Ovary (tissue), 9 donors: ENCODE data around the gene AOPEP. TPM values are rescaled to one million over a fixed set of nuclear protein-coding genes. Genes with fewer than 3 reads are reported as not detected.

ENCODE experiments used
- DNase-seq, 5 donors: peaks; one replicate each; pipeline ENCODE4 v3.0.0-alpha.2; 2019 to 2020
- H3K27ac ChIP-seq, 2 donors: fragments of 200-600 bp; one replicate each; pipeline versions ENCODE4 v1.5.1 to v1.8.0; 2019 to 2022
- H3K27me3 ChIP-seq: fragments of 200-600 bp; one replicate; pipeline ENCODE4 v1.8.0; 2022
- H3K36me3 ChIP-seq: fragments of 200-600 bp; sonication (generic); one replicate; pipeline ENCODE4 v1.5.1; 2019
- H3K4me1 ChIP-seq: one replicate; pipeline ENCODE4 v1.8.1; 2013; ENCODE audit warnings: mild to moderate bottlenecking, moderate library complexity; ENCODE audit not compliant: insufficient read depth
- H3K4me3 ChIP-seq: fragments of 200-600 bp; sonication (generic); one replicate; pipeline ENCODE4 v1.5.1; 2017
- H3K9me3 ChIP-seq, 2 donors: fragments of 200-600 bp in 1 of 2; sonication (generic) in 1 of 2; one replicate each; pipeline versions ENCODE4 v1.5.1 to v1.8.1; 2013 to 2019; ENCODE audit warnings: mild to moderate bottlenecking in 1 of 2, moderate library complexity in 1 of 2
- EP300 ChIP-seq: sonication (generic); formaldehyde crosslinking; IDR thresholded peaks from one replicate; pipeline ENCODE4 v1.6.1; 2017; ENCODE audit warnings: antibody characterized with exemption
- POLR2A ChIP-seq: fragments of 450-650 bp; IDR thresholded peaks from one replicate; pipeline ENCODE4 v1.6.1; 2017; ENCODE audit warnings: antibody characterized with exemption, mild to moderate bottlenecking, moderate library complexity
- WGBS, 3 donors: extraction: QIAGEN DNeasy Blood & Tissue Kit in 1 of 3; methylation state at CpG; one replicate each; pipeline versions ENCODE4 v1.1.5 to v1.1.7; 2013 to 2017; 5-methylcytosine and 5-hydroxymethylcytosine counted together
- intact Hi-C, 4 donors: fragments of 100-400 bp; cut with DNase I; formaldehyde crosslinking; loops; one replicate each; pipeline versions ENCODE4 v1.11.0 to v1.15.1; 2022 to 2023
- polyA plus RNA-seq, 2 donors: library from polyadenylated mRNA; stranded (reverse); fragments of 200-250 nt in 1 of 2; fragments of 350-450 nt in 1 of 2; fragmentation: Illumina TruSeq in 1 of 2; extraction: RNeasy Lipid Tissue Mini Kit (QIAGEN cat#74804) in 1 of 2; gene quantifications; one replicate each; pipeline ENCODE4 v1.2.3, GENCODE V29; 2013 to 2014
- total RNA-seq, 7 donors: library from RNA; depleted of rRNA in 2 of 7; stranded (reverse); fragments of >200 nt in 2 of 7; fragmentation: NEBNext Ultra II Directional in 3 of 7; extraction: Animal tissue kit (Norgen Biotek cat#: 25700) in 3 of 7; gene quantifications; one replicate each; pipeline versions ENCODE4 v1.1.0 to v1.2.4, GENCODE V29; 2016 to 2023
- TF ChIP-seq, protein P1 (sequence below), 3 donors: fragments of 450-650 bp in 2 of 3; fragments of 200-600 bp in 1 of 3; IDR thresholded peaks; one replicate each; pipeline versions ENCODE4 v1.5.1 to v1.8.0; 2016 to 2022; ENCODE audit warnings: antibody characterized with exemption in 3 of 3, mild to moderate bottlenecking in 1 of 3
- donor health status: DM: no; HTN: no; CAD: no; lungs with moderate emphysema.
- donor health status: DM: no; HTN: no; CAD: no.
- donor health status: Bipolar disorder and iron deficiency.
- donor health status: DM: yes; HTN: yes; CAD: no.
- donor health status: DM: no; HTN: no; CAD: no.
- donor health status: DM: yes; HTN: yes; CAD: no.

Gene AOPEP
- total and polyA plus RNA-seq, 9 donors, result 40.0 to 141 (median 82.1) TPM

DNA sequence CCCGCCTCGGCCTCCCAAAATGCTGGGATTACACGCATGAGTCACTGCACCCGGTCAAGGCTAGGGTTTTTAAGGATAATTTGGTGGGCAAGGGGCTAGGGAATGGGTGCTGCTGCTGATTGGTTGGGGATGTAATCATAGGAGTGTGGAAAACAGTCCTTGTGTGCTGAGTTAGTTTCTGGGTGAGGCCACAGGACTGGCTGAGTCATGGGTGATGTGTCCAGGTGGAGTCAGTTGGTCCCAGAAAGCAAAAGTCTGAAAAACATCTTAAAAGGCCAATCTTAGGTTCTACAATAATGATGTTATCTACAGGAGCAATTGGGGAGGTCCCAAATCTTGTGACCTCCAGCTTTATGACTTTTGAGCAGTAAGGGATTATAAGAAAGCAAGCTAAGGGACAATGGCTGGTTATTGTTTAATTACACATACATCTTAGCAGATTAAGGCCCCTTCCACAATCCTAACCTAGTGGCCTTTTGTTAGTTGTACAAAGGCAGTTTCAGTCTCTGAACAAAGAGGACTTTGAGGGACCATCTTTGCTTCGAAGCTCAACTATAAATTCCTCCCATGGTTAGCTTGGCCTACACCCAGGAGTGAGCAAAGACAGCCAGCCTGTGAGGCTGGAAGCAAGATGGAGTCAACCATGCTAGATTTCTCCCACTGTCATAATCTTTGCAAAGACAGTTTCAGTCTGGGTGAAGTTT, 5.5 kb upstream of the AOPEP start:
- no peaks in the 10 kb centered on the region for H3K27me3 ChIP-seq
- TF ChIP-seq POLR2A (no peak), EP300 (no peak)
- TF ChIP-seq, protein P1, sequence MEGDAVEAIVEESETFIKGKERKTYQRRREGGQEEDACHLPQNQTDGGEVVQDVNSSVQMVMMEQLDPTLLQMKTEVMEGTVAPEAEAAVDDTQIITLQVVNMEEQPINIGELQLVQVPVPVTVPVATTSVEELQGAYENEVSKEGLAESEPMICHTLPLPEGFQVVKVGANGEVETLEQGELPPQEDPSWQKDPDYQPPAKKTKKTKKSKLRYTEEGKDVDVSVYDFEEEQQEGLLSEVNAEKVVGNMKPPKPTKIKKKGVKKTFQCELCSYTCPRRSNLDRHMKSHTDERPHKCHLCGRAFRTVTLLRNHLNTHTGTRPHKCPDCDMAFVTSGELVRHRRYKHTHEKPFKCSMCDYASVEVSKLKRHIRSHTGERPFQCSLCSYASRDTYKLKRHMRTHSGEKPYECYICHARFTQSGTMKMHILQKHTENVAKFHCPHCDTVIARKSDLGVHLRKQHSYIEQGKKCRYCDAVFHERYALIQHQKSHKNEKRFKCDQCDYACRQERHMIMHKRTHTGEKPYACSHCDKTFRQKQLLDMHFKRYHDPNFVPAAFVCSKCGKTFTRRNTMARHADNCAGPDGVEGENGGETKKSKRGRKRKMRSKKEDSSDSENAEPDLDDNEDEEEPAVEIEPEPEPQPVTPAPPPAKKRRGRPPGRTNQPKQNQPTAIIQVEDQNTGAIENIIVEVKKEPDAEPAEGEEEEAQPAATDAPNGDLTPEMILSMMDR (IDR thresholded peaks at IDR 0.05), result no peak
- no peak overlapping the region for H3K27ac ChIP-seq
- WGBS, 3 donors, result 92 to 94% (median 94%) methylated on average over 5 of the region's 5 CpGs
- DNase-seq, result no peak
- no peak overlapping the region for H3K4me3 ChIP-seq
- intact Hi-C loops, result no loop called here
- no peaks in the 10 kb centered on the region for H3K9me3 ChIP-seq
- peaks cover 1% of the 10 kb centered on the region for H3K4me1 ChIP-seq
- H3K36me3 ChIP-seq, result no peaks in the 10 kb centered on the region

DNA sequence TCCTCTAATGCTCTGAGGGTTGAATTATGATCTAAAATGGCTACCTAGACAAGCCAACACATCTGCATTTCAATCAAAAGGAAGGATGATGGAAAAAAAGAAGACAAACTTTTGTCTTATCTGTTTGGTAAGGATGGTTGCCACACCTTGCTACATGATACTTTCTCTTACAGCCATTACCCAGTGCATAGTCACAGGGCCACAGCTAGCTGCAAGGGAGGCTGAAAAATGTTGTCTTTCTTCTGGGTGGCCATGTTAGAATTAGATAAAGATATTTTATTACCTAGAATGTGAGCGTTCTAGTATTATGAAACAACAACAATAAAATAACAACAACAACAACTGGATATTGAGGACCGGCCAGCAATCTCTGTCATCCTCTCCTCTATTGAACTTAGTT, 4.7 kb upstream of the AOPEP start:
- Histone ChIP-seq H3K9me3 (no peaks in the 10 kb centered on the region), H3K4me3 (no peak overlapping the region), H3K27me3 (no peaks in the 10 kb centered on the region), H3K27ac (no peak overlapping the region), H3K4me1 (peaks cover 3% of the 10 kb centered on the region), H3K36me3 (no peaks in the 10 kb centered on the region)
- intact Hi-C loops, result no loop called here
- 86 to 88% (median 86%) methylated on average over 2 of the region's 2 CpGs for WGBS, 3 donors
- TF ChIP-seq EP300, result no peak
- TF ChIP-seq, protein P1 (IDR thresholded peaks at IDR 0.05), result no peak
- TF ChIP-seq POLR2A, result no peak
- no peak for DNase-seq

DNA sequence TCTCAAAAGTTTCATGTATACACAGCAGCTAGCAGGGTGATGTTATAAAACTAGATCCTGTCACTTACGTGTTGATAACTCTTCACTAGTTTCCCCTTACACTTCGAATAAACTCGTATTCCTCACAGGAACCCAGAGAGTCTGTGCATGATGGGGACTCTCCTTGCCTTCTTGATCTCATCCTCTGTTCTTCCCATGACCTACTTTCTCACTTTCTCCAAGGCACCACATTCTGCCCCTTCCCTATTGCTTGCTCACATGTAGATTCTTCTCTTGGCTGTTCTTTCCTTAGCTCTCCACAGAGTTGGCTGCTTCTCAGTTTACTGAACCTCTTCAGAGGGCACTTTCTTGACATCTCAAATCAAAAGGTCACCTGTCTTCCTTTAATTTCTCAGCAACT, 1.2 kb upstream of the AOPEP start:
- WGBS, 3 donors, result 89 to 92% (median 90%) methylated on average over 3 of the region's 3 CpGs
- DNase-seq, result no peak
- Histone ChIP-seq H3K27me3 (no peaks in the 10 kb centered on the region), H3K9me3 (no peaks in the 10 kb centered on the region), H3K4me1 (peaks cover 3% of the 10 kb centered on the region), H3K36me3 (no peaks in the 10 kb centered on the region), H3K27ac (no peak overlapping the region), H3K4me3 (no peak overlapping the region)
- intact Hi-C loops, result no loop called here
- TF ChIP-seq EP300 (no peak), POLR2A (no peak)
- TF ChIP-seq, protein P1 (IDR thresholded peaks at IDR 0.05), result no peak

DNA sequence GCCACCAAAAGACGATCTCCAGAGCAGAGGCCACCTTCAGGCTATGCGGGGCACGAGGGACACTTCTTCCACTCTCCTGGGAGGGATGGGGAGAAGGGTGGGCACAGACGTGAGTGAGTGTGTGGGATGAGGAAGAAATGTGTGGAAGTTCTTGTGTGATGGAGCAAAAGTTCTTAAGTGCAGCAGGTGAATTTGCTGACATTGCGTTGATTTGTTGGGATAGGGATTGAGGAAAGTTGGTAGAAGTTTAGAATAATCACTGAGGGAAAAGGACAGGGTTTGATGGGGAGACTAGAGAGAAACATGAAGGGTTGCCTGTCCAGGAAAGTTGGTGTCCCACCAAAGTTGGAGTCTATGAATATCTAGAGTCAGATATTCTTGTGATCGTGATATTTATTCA, 2.2 kb downstream of the AOPEP start:
- DNase-seq, result no peak
- Histone ChIP-seq H3K9me3 (no peaks in the 10 kb centered on the region), H3K4me3 (no peak overlapping the region), H3K27me3 (no peaks in the 10 kb centered on the region), H3K27ac (no peak overlapping the region), H3K36me3 (no peaks in the 10 kb centered on the region), H3K4me1 (peaks cover 3% of the 10 kb centered on the region)
- intact Hi-C loops, result no loop called here
- TF ChIP-seq POLR2A (no peak), EP300 (no peak)
- TF ChIP-seq, protein P1 (IDR thresholded peaks at IDR 0.05), result no peak
- 62 to 65% (median 64%) methylated on average over 6 of the region's 6 CpGs for WGBS, 3 donors
